ENCODE measurements around the gene MT1E.

- TF ChIP-seq, protein P1, sequence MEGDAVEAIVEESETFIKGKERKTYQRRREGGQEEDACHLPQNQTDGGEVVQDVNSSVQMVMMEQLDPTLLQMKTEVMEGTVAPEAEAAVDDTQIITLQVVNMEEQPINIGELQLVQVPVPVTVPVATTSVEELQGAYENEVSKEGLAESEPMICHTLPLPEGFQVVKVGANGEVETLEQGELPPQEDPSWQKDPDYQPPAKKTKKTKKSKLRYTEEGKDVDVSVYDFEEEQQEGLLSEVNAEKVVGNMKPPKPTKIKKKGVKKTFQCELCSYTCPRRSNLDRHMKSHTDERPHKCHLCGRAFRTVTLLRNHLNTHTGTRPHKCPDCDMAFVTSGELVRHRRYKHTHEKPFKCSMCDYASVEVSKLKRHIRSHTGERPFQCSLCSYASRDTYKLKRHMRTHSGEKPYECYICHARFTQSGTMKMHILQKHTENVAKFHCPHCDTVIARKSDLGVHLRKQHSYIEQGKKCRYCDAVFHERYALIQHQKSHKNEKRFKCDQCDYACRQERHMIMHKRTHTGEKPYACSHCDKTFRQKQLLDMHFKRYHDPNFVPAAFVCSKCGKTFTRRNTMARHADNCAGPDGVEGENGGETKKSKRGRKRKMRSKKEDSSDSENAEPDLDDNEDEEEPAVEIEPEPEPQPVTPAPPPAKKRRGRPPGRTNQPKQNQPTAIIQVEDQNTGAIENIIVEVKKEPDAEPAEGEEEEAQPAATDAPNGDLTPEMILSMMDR (IDR thresholded peaks at IDR 0.05), result no peak
- no peak for TF ChIP-seq POLR2AphosphoS5 (IDR thresholded peaks at IDR 0.05)
- TF ChIP-seq POLR2A (IDR thresholded peaks at IDR 0.05), result no peak
- no peak for TF ChIP-seq EP300 (IDR thresholded peaks at IDR 0.05)
Observed at GRCh38 chr16:56588781-56589140, 36.8 kb upstream of the MT1E start.
